Measurements from ENCODE around the gene PRKCZ.
A peak's percentile ranks its signal among the peaks of the same experiment; 100 is the strongest.

PRKCZ gene

DNA sequence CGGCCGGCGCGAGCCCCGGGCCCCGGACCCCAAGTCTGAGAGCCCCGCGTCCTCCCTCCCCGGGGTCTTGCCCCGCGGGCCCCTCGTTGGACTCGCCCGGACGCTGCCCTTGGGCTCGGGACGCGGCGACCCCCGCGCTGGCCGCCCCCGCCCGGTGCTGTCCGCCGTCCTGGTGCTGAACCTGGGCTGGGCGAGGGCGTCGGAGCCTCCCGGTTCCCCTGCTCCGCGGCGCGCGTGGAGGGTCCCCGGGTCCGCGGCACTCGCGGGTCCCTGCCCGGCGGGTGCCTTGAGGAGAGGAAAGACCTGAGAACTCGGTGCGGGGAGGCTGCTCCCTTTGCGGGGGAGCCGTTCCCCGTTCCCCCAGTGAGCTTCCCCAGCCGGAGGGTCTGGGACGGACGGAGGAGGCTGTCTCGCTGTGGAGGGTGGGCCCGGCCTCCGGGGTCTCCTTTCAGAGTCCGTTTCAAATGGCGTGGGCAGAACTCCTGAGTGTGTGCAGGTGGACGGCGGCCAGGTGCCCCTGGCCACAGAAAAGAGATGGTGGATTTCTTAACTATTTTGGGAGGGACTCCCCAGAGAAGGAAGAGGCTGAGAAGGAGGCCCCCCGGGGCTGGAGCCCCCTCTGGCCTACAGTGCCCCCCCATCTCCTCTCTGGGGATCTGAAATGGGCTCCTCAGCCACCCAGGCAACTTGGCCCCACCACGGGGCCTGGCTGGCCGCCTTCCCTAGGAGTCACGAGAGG is 30.5 kb upstream of the PRKCZ start:
- peaks cover 11% of the 10 kb centered on the region for H3K4me1 Mint-ChIP-seq
- H3K27ac Mint-ChIP-seq: no peak overlapping the region

DNA sequence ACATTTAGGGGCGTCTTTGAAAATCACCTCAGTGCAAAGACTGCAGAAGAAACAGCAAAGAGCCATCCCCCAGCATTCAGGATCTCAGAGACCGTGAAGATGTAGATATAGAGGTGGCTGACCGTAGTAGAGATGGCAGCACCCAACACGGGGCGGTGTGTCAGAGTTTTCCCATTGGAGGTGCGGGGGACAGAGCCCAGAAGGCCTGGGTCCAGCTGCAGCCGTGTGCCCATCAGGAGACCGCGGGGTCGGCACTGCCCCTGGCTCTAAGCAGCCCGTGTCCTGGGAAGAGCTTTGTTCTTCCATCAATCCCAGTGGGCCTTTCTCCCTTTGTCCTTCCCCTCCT is 29.9 kb upstream of the PRKCZ start:
- Mint-ChIP-seq H3K4me1 (peaks cover 12% of the 10 kb centered on the region), H3K27ac (no peak overlapping the region), H3K4me3 (peak overlapping the region in 1 of 2 donors; percentile 48)

More for the DNA sequence above, 30.5 kb upstream of the PRKCZ start:
- Mint-ChIP-seq H3K4me3 (peak overlapping the region in 1 of 2 donors; percentile 48), H3K9me3 (no peaks in the 10 kb centered on the region), H3K27me3 (peaks cover 93% of the 10 kb centered on the region)
- DNase-seq: no peak
- ATAC-seq: peak; percentile 36

DNA sequence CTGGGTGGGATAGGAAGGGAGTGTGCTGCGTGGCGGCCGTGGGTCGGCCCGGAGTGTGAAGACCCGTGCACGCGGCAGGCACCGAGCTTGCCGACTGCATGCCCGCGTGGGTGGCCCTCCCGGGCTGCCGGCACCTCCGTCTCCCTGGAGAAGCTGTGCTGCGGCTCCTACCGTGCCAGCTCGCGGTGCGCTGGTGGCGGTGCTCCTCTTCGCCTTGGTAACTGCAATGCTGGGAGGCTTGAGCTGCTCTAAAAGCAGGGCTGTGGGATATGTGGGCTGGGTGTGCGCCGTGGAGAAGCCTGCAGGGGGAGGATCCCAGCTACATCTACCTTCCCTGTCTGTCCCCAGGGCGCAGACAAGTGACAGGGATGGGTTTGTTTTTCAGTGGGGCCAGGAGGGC is 28.7 kb upstream of the PRKCZ start:
- Mint-ChIP-seq H3K4me3 (no peak overlapping the region), H3K27me3 (peaks cover 75% of the 10 kb centered on the region), H3K27ac (no peak overlapping the region), H3K9me3 (no peaks in the 10 kb centered on the region), H3K4me1 (peaks cover 15% of the 10 kb centered on the region)
- ATAC-seq: no peak
- DNase-seq: no peak

More for the DNA sequence above, 29.9 kb upstream of the PRKCZ start:
- ATAC-seq (no peak), DNase-seq (no peak)
- H3K9me3 Mint-ChIP-seq: no peaks in the 10 kb centered on the region
- H3K27me3 Mint-ChIP-seq: peaks cover 87% of the 10 kb centered on the region

GRCh38 chr1:2022063-2022770 is 28.0 kb upstream of the PRKCZ start:
- DNase-seq (no peak), ATAC-seq (no peak)
- Mint-ChIP-seq H3K27ac (no peak overlapping the region), H3K9me3 (no peaks in the 10 kb centered on the region), H3K4me1 (peaks cover 15% of the 10 kb centered on the region), H3K4me3 (no peak overlapping the region), H3K27me3 (peaks cover 68% of the 10 kb centered on the region)

GRCh38 chr1:2023187-2023586 is 27.0 kb upstream of the PRKCZ start:
- Mint-ChIP-seq H3K27ac (no peak overlapping the region), H3K4me1 (peaks cover 15% of the 10 kb centered on the region), H3K9me3 (no peaks in the 10 kb centered on the region), H3K27me3 (peaks cover 58% of the 10 kb centered on the region), H3K4me3 (no peak overlapping the region)
- no peak for ATAC-seq
- no peak for DNase-seq

- H3K27me3 Mint-ChIP-seq: peaks cover 51% of the 10 kb centered on the region
Observed at GRCh38 chr1:2024451-2024850, 25.8 kb upstream of the PRKCZ start.

GRCh38 chr1:2024887-2025286 is 25.3 kb upstream of the PRKCZ start:
- Mint-ChIP-seq H3K27ac (no peak overlapping the region), H3K27me3 (peaks cover 46% of the 10 kb centered on the region), H3K4me3 (no peak overlapping the region), H3K9me3 (no peaks in the 10 kb centered on the region), H3K4me1 (peaks cover 9% of the 10 kb centered on the region)
- DNase-seq (no peak), ATAC-seq (no peak)

More at GRCh38 chr1:2024451-2024850, 25.8 kb upstream of the PRKCZ start:
- peaks cover 9% of the 10 kb centered on the region for H3K4me1 Mint-ChIP-seq
- DNase-seq: no peak
- no peak overlapping the region for H3K4me3 Mint-ChIP-seq
- no peaks in the 10 kb centered on the region for H3K9me3 Mint-ChIP-seq
- no peak for ATAC-seq
- no peak overlapping the region for H3K27ac Mint-ChIP-seq

DNA sequence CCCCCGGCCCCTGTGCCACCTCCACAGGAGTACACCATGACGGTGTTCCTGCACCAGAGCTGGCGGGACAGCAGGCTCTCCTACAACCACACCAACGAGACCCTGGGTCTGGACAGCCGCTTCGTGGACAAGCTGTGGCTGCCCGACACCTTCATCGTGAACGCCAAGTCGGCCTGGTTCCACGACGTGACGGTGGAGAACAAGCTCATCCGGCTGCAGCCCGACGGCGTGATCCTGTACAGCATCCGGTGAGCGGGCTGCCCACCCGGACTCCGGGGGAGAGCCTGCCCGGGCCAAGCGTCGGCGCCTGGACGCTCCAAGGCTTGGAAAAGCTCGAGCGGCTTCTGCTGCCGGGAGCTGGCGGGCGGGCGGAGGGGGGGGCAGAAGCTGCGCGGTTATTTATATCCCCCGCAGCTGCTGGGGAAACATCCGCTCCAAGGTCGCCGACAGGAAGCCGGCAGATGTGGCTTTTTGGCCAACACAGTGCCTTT is 24.7 kb upstream of the PRKCZ start:
- ATAC-seq: peak; percentile 59

DNA sequence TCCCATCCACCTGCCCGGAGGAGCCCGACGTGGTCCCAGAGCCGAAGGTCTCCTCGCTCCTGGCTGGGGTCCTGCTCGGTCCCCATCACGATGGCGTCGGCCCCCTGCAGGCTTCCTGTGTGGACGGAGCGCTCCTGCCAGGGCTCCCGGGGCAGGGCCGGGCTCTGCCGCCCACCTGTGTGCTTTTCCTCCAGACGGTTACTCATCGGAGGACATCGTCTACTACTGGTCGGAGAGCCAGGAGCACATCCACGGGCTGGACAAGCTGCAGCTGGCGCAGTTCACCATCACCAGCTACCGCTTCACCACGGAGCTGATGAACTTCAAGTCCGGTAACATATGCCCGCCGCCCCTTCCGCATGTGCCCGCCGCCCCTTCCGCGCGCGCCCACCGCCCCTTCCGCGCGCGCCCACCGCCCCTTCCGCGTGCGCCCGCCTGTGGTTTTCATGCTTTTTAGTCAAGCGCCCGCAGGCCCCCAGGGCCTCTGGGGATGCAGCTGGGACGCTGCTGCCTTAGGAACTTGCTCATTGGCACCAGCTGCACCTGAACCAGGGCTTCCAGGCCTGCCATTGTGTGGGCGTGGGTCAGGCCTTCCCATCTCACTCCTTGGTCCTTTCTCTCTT is 22.1 kb upstream of the PRKCZ start:
- Mint-ChIP-seq H3K4me3 (no peak overlapping the region), H3K4me1 (peaks cover 4% of the 10 kb centered on the region), H3K27me3 (peaks cover 14% of the 10 kb centered on the region), H3K9me3 (no peaks in the 10 kb centered on the region), H3K27ac (no peak overlapping the region)
- DNase-seq (no peak), ATAC-seq (peak; percentile 10)

More for the DNA sequence above, 24.7 kb upstream of the PRKCZ start:
- Mint-ChIP-seq H3K27ac (no peak overlapping the region), H3K27me3 (peaks cover 40% of the 10 kb centered on the region), H3K4me1 (peaks cover 9% of the 10 kb centered on the region), H3K9me3 (no peaks in the 10 kb centered on the region), H3K4me3 (peak overlapping the region in 1 of 2 donors; percentile 63)
- DNase-seq: no peak

GRCh38 chr1:2028870-2029560 is 21.2 kb upstream of the PRKCZ start:
- peaks cover 5% of the 10 kb centered on the region for H3K27me3 Mint-ChIP-seq
- peaks cover 4% of the 10 kb centered on the region for H3K4me1 Mint-ChIP-seq
- H3K27ac Mint-ChIP-seq: no peak overlapping the region
- no peak for ATAC-seq
- no peaks in the 10 kb centered on the region for H3K9me3 Mint-ChIP-seq
- no peak overlapping the region for H3K4me3 Mint-ChIP-seq
- DNase-seq: no peak

DNA sequence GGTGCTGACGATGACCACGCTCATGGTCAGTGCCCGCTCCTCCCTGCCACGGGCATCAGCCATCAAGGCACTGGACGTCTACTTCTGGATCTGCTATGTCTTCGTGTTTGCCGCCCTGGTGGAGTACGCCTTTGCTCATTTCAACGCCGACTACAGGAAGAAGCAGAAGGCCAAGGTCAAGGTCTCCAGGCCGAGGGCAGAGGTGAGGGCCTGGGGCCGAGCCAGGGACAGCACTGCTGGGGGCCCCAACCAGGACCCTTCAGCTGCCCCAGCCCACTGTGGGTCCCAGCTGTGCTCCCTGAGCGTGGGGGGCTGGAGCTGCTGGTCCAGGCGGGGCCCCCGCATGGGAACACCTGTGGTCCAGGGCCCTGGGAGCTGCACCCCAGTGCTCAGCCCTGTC is 20.6 kb upstream of the PRKCZ start:
- no peaks in the 10 kb centered on the region for H3K9me3 Mint-ChIP-seq
- ATAC-seq (no peak), DNase-seq (no peak)
- no peak overlapping the region for H3K4me3 Mint-ChIP-seq
- H3K4me1 Mint-ChIP-seq: peaks cover 4% of the 10 kb centered on the region
- no peak overlapping the region for H3K27ac Mint-ChIP-seq
- no peaks in the 10 kb centered on the region for H3K27me3 Mint-ChIP-seq

- DNase-seq: no peak
- Mint-ChIP-seq H3K4me3 (no peak overlapping the region), H3K4me1 (peaks cover 3% of the 10 kb centered on the region), H3K9me3 (no peaks in the 10 kb centered on the region), H3K27ac (no peak overlapping the region), H3K27me3 (no peaks in the 10 kb centered on the region)
- no peak for ATAC-seq
Observed at GRCh38 chr1:2030076-2030871, 19.9 kb upstream of the PRKCZ start.

- Mint-ChIP-seq H3K27me3 (no peaks in the 10 kb centered on the region), H3K4me1 (no peaks in the 10 kb centered on the region), H3K4me3 (no peak overlapping the region), H3K27ac (no peak overlapping the region), H3K9me3 (no peaks in the 10 kb centered on the region)
- DNase-seq: no peak
- ATAC-seq: no peak
Observed at GRCh38 chr1:2031546-2032540, 18.4 kb upstream of the PRKCZ start.

- ATAC-seq (no peak), DNase-seq (no peak)
- Mint-ChIP-seq H3K27ac (no peak overlapping the region), H3K27me3 (no peaks in the 10 kb centered on the region), H3K9me3 (no peaks in the 10 kb centered on the region), H3K4me3 (no peak overlapping the region), H3K4me1 (no peaks in the 10 kb centered on the region)
Observed at GRCh38 chr1:2032737-2033136, 17.5 kb upstream of the PRKCZ start.

Measured in stimulated activated naive CD8-positive, alpha-beta T cell treated with anti-CD3 and anti-CD28 coated beads, Interleukin-15, amount 100 ng/mL, for 72 hours (primary cell).